MM.1S (cell line): Measurements from ENCODE around the gene IQCF6.

Experiments
- DNase-seq: peaks from one replicate; pipeline ENCODE4 v3.0.0-alpha.2; 2015
- H2AFZ ChIP-seq: fragments of 300-600 bp; sonication (generic); 2 replicates; pipeline ENCODE4 v1.6.0; 2016; ENCODE audit warnings: antibody characterized with exemption, low read length
- H3F3A ChIP-seq: fragments of 300-600 bp; sonication (generic); 2 replicates; pipeline ENCODE4 v1.6.1; 2016; ENCODE audit warnings: mild to moderate bottlenecking, antibody characterized with exemption, low read length, moderate library complexity, mixed read lengths; ENCODE audit not compliant: insufficient read depth
- H3K27ac ChIP-seq: fragments of 300-600 bp; sonication (generic); 2 replicates; pipeline ENCODE4 v1.5.1; 2016; ENCODE audit warnings: mild to moderate bottlenecking, low read length
- H3K27me3 ChIP-seq: fragments of 300-600 bp; sonication (generic); replicated peaks from 2 replicates; pipeline ENCODE4 v1.6.0; 2016; ENCODE audit warnings: low read length; ENCODE audit not compliant: insufficient read depth
- H3K36me3 ChIP-seq: fragments of 300-600 bp; sonication (generic); replicated peaks from 2 replicates; pipeline ENCODE4 v1.6.1; 2016; ENCODE audit warnings: mild to moderate bottlenecking, low read length, mixed read lengths; ENCODE audit not compliant: insufficient read depth
- H3K4me1 ChIP-seq: fragments of 300-600 bp; sonication (generic); 2 replicates; pipeline ENCODE4 v1.6.1; 2016; ENCODE audit warnings: low read length, mixed read lengths
- H3K4me2 ChIP-seq: fragments of 300-600 bp; sonication (generic); 2 replicates; pipeline ENCODE4 v1.6.0; 2016; ENCODE audit warnings: low read depth, low read length
- H3K4me3 ChIP-seq: fragments of 300-600 bp; sonication (generic); 2 replicates; pipeline ENCODE4 v1.5.1; 2016; ENCODE audit warnings: low read length, mixed read lengths
- H3K79me2 ChIP-seq: fragments of 300-600 bp; sonication (generic); 2 replicates; pipeline ENCODE4 v1.6.1; 2016; ENCODE audit warnings: mixed run types, low read length, mixed read lengths
- H3K9ac ChIP-seq: fragments of 300-600 bp; sonication (generic); 2 replicates; pipeline ENCODE4 v1.6.1; 2016; ENCODE audit warnings: low read length, mixed read lengths
- H3K9me2 ChIP-seq: fragments of 300-600 bp; sonication (generic); replicated peaks from 2 replicates; pipeline ENCODE4 v1.6.1; 2016; ENCODE audit warnings: mild to moderate bottlenecking, low read length, mixed read lengths; ENCODE audit not compliant: insufficient read depth
- H3K9me3 ChIP-seq: fragments of 300-600 bp; sonication (generic); replicated peaks from 2 replicates; pipeline ENCODE4 v1.6.1; 2016; ENCODE audit warnings: mild to moderate bottlenecking, low read length, mixed read lengths; ENCODE audit not compliant: insufficient read depth
- H4K20me1 ChIP-seq: fragments of 300-600 bp; sonication (generic); 2 replicates; pipeline ENCODE4 v1.6.1; 2016; ENCODE audit warnings: mild to moderate bottlenecking, low read length, moderate library complexity, mixed read lengths; ENCODE audit not compliant: insufficient read depth
- CTCF ChIP-seq: fragments of 300-600 bp; sonication (generic); IDR thresholded peaks from 2 replicates; pipeline ENCODE4 v1.5.1; 2016; ENCODE audit warnings: antibody characterized with exemption, low read length, mixed read lengths
- EZH2 ChIP-seq: fragments of 300-600 bp; sonication (generic); optimal IDR thresholded peaks from 2 replicates; pipeline ENCODE3; 2017; ENCODE audit warnings: low read depth, mild to moderate bottlenecking, antibody characterized with exemption, low read length, mixed read lengths
- EZH2phosphoT487 ChIP-seq: fragments of 300-600 bp; sonication (generic); IDR thresholded peaks from 2 replicates; pipeline ENCODE4 v1.6.1; 2018; ENCODE audit warnings: antibody characterized with exemption, low read length

The IQCF6 gene

GRCh38 chr3:51786267-51786666 lies 7.2 kb upstream of the IQCF6 start:
- no peak overlapping the region for H3K4me2 ChIP-seq

GRCh38 chr3:51778554-51778953 lies 483 bp downstream of the IQCF6 start:
- no peaks in the 10 kb centered on the region for H3K79me2 ChIP-seq
- H3K27me3 ChIP-seq = no peaks in the 10 kb centered on the region
- no peaks in the 10 kb centered on the region for H3K9me2 ChIP-seq
- H3K9ac ChIP-seq = no peak overlapping the region
- H4K20me1 ChIP-seq = no peaks in the 10 kb centered on the region
- no peaks in the 10 kb centered on the region for H3K36me3 ChIP-seq
- H3K4me1 ChIP-seq = no peaks in the 10 kb centered on the region
- TF ChIP-seq CTCF (no peak), EZH2 (no peak), EZH2phosphoT487 (no peak)
- no peak overlapping the region for H3K4me2 ChIP-seq
- no peaks in the 10 kb centered on the region for H3K9me3 ChIP-seq
- no peak overlapping the region for H3K4me3 ChIP-seq
- no peak overlapping the region for H2AFZ ChIP-seq
- H3F3A ChIP-seq = no peaks in the 10 kb centered on the region
- DNase-seq = no peak
- no peak overlapping the region for H3K27ac ChIP-seq

More at GRCh38 chr3:51786267-51786666, 7.2 kb upstream of the IQCF6 start:
- Histone ChIP-seq H3K4me3 (no peak overlapping the region), H3K9me2 (no peaks in the 10 kb centered on the region), H3F3A (0 out of 2 replicates have a peak, but pooled peaks cover 1% of the 10 kb centered on the region), H3K36me3 (no peaks in the 10 kb centered on the region), H3K27me3 (no peaks in the 10 kb centered on the region), H3K9me3 (no peaks in the 10 kb centered on the region), H3K27ac (no peak overlapping the region), H4K20me1 (no peaks in the 10 kb centered on the region), H2AFZ (no peak overlapping the region), H3K79me2 (no peaks in the 10 kb centered on the region), H3K9ac (no peak overlapping the region), H3K4me1 (peaks cover 7% of the 10 kb centered on the region; the same call in 1 of the 2 replicates)
- no peak for DNase-seq
- TF ChIP-seq CTCF (no peak), EZH2phosphoT487 (no peak), EZH2 (no peak)

GRCh38 chr3:51777985-51778384 lies 1.1 kb downstream of the IQCF6 start:
- H3K4me3 ChIP-seq = no peak overlapping the region
- no peaks in the 10 kb centered on the region for H3K27me3 ChIP-seq
- H3K27ac ChIP-seq = no peak overlapping the region
- no peaks in the 10 kb centered on the region for H4K20me1 ChIP-seq
- TF ChIP-seq EZH2phosphoT487 = no peak
- no peak for TF ChIP-seq EZH2
- TF ChIP-seq CTCF = no peak
- H3K79me2 ChIP-seq = no peaks in the 10 kb centered on the region
- H3K36me3 ChIP-seq = no peaks in the 10 kb centered on the region
- H3K4me1 ChIP-seq = no peaks in the 10 kb centered on the region
- H3K9ac ChIP-seq = no peak overlapping the region
- no peaks in the 10 kb centered on the region for H3K9me3 ChIP-seq
- no peaks in the 10 kb centered on the region for H3K9me2 ChIP-seq
- no peak overlapping the region for H3K4me2 ChIP-seq
- H2AFZ ChIP-seq = no peak overlapping the region
- DNase-seq = no peak
- H3F3A ChIP-seq = no peaks in the 10 kb centered on the region
